ENCODE results near the gene HERPUD1. TPM values are rescaled to one million over a fixed set of nuclear protein-coding genes. Genes with fewer than 3 reads are reported as not detected.
"Not testable (repeated sequence)": the region's sequence is repeated elsewhere in the genome, so short reads cannot be mapped to it uniquely, and the experiment has no call there.

Gene HERPUD1
- total RNA-seq, 1 donor from 2014 or later, result 81.6 TPM

GRCh38 chr16:56977823-56978430, 46.0 kb downstream of the HERPUD1 start:
- DNase-seq (ENCODE audit: low spot score), result no peak

GRCh38 chr16:56980201-56980535, 48.2 kb downstream of the HERPUD1 start:
- DNase-seq (ENCODE audit: low spot score), result no peak

GRCh38 chr16:56980792-56981724, 49.1 kb downstream of the HERPUD1 start:
- DNase-seq (ENCODE audit: low spot score), result peak; percentile 95

GRCh38 chr16:56981729-56982271, 49.9 kb downstream of the HERPUD1 start:
- DNase-seq (ENCODE audit: low spot score), result no peak

GRCh38 chr16:56982695-56983094, 50.8 kb downstream of the HERPUD1 start:
- DNase-seq (ENCODE audit: low spot score), result no peak

- DNase-seq (ENCODE audit: low spot score), result no peak
Observed at GRCh38 chr16:56983211-56983751, 51.3 kb downstream of the HERPUD1 start.

GRCh38 chr16:56984639-56985038, 52.7 kb downstream of the HERPUD1 start:
- DNase-seq (ENCODE audit: low spot score), result no peak

- DNase-seq (ENCODE audit: low spot score), result peak; percentile 93
Observed at GRCh38 chr16:56985288-56985961, 53.5 kb downstream of the HERPUD1 start.

- DNase-seq (ENCODE audit: low spot score), result no peak
Observed at GRCh38 chr16:56985962-56986360, 54.0 kb downstream of the HERPUD1 start.

- DNase-seq (ENCODE audit: low spot score), result no peak
Observed at GRCh38 chr16:56986361-56986760, 54.4 kb downstream of the HERPUD1 start.

GRCh38 chr16:56986908-56987307, 55.0 kb downstream of the HERPUD1 start:
- DNase-seq (ENCODE audit: low spot score), result not testable (repeated sequence)

GRCh38 chr16:56987692-56988091, 55.8 kb downstream of the HERPUD1 start:
- no peak for DNase-seq (ENCODE audit: low spot score)

- no peak for DNase-seq (ENCODE audit: low spot score)
Observed at GRCh38 chr16:56988161-56988947, 56.4 kb downstream of the HERPUD1 start.

- DNase-seq (ENCODE audit: low spot score), result peak; percentile 89
Observed at GRCh38 chr16:56988948-56989945, 57.3 kb downstream of the HERPUD1 start, which contains the start of gene NLRC5. TSS of gene NLRC5 (plus strand) at chr16:56989557. CDS start at chr16:57020713, 31,156 bp downstream.

GRCh38 chr16:56989988-56990387, 58.0 kb downstream of the HERPUD1 start:
- DNase-seq (ENCODE audit: low spot score), result no peak

GRCh38 chr16:56990407-56991286, 58.7 kb downstream of the HERPUD1 start:
- DNase-seq (ENCODE audit: low spot score), result no peak

GRCh38 chr16:56992431-56992830, 60.5 kb downstream of the HERPUD1 start:
- not testable (repeated sequence) for DNase-seq (ENCODE audit: low spot score)

- no peak for DNase-seq (ENCODE audit: low spot score)
Observed at GRCh38 chr16:56993204-56993603, 61.3 kb downstream of the HERPUD1 start.

- no peak for DNase-seq (ENCODE audit: low spot score)
Observed at GRCh38 chr16:56994311-56994710, 62.4 kb downstream of the HERPUD1 start.
